PC-9 (cell line): ENCODE data around the gene RGS6.

Experiments used
- CTCF ChIP-seq: fragments of 200-600 bp; sonication (generic); conservative IDR thresholded peaks from 2 replicates; pipeline ENCODE4 v1.6.1; 2017; ENCODE audit warnings: mixed run types, antibody characterized with exemption, mild to moderate bottlenecking, moderate library complexity
- EZH2 ChIP-seq: fragments of 200-600 bp; sonication (generic); IDR thresholded peaks from 2 replicates; pipeline ENCODE4 v1.8.0; 2017; ENCODE audit warnings: antibody characterized with exemption, low read depth

DNA sequence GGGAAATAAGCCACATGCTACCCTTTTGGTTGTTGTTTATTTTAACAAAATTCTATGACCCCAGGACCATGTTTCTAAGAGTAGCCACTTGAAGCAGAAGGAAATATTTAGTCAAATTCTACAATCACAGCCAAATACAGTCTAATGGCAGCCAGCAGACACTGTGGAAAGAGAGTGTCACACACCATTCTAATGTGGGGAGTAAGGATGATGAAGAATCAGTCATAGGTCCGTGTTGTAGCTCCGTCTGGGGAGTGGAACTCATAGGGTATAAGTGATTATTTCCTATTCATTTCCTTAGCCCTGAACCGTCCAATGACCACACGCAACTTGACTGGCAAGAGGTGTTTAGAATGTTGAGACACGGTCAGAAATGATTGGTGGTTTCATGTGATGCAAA, 500.5 kb downstream of the RGS6 start:
- TF ChIP-seq EZH2 (no peak), CTCF (no peak)
